Measurements from ENCODE around the gene CST9L. TPM values are rescaled to one million over a fixed set of nuclear protein-coding genes. Genes with fewer than 3 reads are reported as not detected.

Gene CST9L
- total RNA-seq: not detected
- not detected for polyA plus RNA-seq
- long read RNA-seq, donor 1: 0 reads
- long read RNA-seq, donor 2: 0 reads
- long read RNA-seq, donor 3: 0 reads
- long read RNA-seq, donor 4: 0 reads
- long read RNA-seq, donor 5: 0 reads

GRCh38 chr20:23568320-23568970 is at the start of gene CST9L:
Gene CST9L (minus strand): TSS chr20:23568484. CDS start chr20:23568450, 34 bp downstream.
- DNase-seq (no peak), ATAC-seq (ENCODE audit: insufficient read depth, low FRiP score) (no peak)
- no peaks in the 10 kb centered on the region for H3K4me1 ChIP-seq (ENCODE audit: control insufficient read depth in 5 of 5, insufficient read depth in 5 of 5, low read length in 5 of 5)
- TF ChIP-seq CTCF (IDR thresholded peaks at IDR 0.05; ENCODE audit: control extremely low read depth, extremely low read depth): no peak
- H3K36me3 ChIP-seq (ENCODE audit: control insufficient read depth in 4 of 4, insufficient read depth in 4 of 4, low read length in 4 of 4): no peaks in the 10 kb centered on the region
- no peaks in the 10 kb centered on the region for H3K27me3 ChIP-seq (ENCODE audit: control insufficient read depth in 3 of 3, insufficient read depth in 3 of 3, low read length in 2 of 3)
- no peak within 1 kb of the TSS for H3K4me3 ChIP-seq
- 78% methylated on average over 11 of the region's 11 CpGs for WGBS, 2 donors
- peaks cover 0 to 2% (median 0%) of the 10 kb centered on the region in 4 donors for H3K9me3 ChIP-seq (ENCODE audit: control insufficient read depth in 4 of 4, insufficient read depth in 3 of 4, low read length in 3 of 4)
- H3K9ac ChIP-seq (ENCODE audit: insufficient read depth in 1 of 2, low read length in 2 of 2): no peak within 1 kb of the TSS
- H3K27ac ChIP-seq (ENCODE audit: low read depth in 1 of 2, low read length in 1 of 2): no peak within 1 kb of the TSS

GRCh38 chr20:23614163-23614562 is 45.9 kb upstream of the CST9L start:
- no peaks in the 10 kb centered on the region for H3K27me3 ChIP-seq (ENCODE audit: control insufficient read depth in 3 of 3, insufficient read depth in 3 of 3, low read length in 2 of 3)
- no peak overlapping the region for H3K27ac ChIP-seq (ENCODE audit: low read depth in 1 of 2, low read length in 1 of 2)
- no peak for ATAC-seq (ENCODE audit: insufficient read depth, low FRiP score)
- no peaks in the 10 kb centered on the region for H3K36me3 ChIP-seq (ENCODE audit: control insufficient read depth in 4 of 4, insufficient read depth in 4 of 4, low read length in 4 of 4)
- no peaks in the 10 kb centered on the region for H3K4me1 ChIP-seq (ENCODE audit: control insufficient read depth in 5 of 5, insufficient read depth in 5 of 5, low read length in 5 of 5)
- no peak for TF ChIP-seq CTCF (IDR thresholded peaks at IDR 0.05; ENCODE audit: control extremely low read depth, extremely low read depth)
- DNase-seq: no peak
- H3K9ac ChIP-seq (ENCODE audit: insufficient read depth in 1 of 2, low read length in 2 of 2): no peak overlapping the region
- WGBS, 2 donors: 88 to 94% methylated on average over 5 of the region's 5 CpGs
- H3K9me3 ChIP-seq (ENCODE audit: control insufficient read depth in 4 of 4, insufficient read depth in 3 of 4, low read length in 3 of 4): no peaks in the 10 kb centered on the region
- H3K4me3 ChIP-seq: no peak overlapping the region

GRCh38 chr20:23613676-23614075 is 45.4 kb upstream of the CST9L start:
- Histone ChIP-seq H3K4me1 (ENCODE audit: control insufficient read depth in 5 of 5, insufficient read depth in 5 of 5, low read length in 5 of 5) (no peaks in the 10 kb centered on the region), H3K27me3 (ENCODE audit: control insufficient read depth in 3 of 3, insufficient read depth in 3 of 3, low read length in 2 of 3) (no peaks in the 10 kb centered on the region), H3K36me3 (ENCODE audit: control insufficient read depth in 4 of 4, insufficient read depth in 4 of 4, low read length in 4 of 4) (no peaks in the 10 kb centered on the region), H3K4me3 (no peak overlapping the region), H3K9me3 (ENCODE audit: control insufficient read depth in 4 of 4, insufficient read depth in 3 of 4, low read length in 3 of 4) (no peaks in the 10 kb centered on the region), H3K27ac (ENCODE audit: low read depth in 1 of 2, low read length in 1 of 2) (no peak overlapping the region), H3K9ac (ENCODE audit: insufficient read depth in 1 of 2, low read length in 2 of 2) (no peak overlapping the region)
- peak in 1 of 3 donors; percentile 32 for DNase-seq
- TF ChIP-seq CTCF (IDR thresholded peaks at IDR 0.05; ENCODE audit: control extremely low read depth, extremely low read depth): no peak
- ATAC-seq (ENCODE audit: insufficient read depth, low FRiP score): no peak

GRCh38 chr20:23612396-23612795 is 44.1 kb upstream of the CST9L start:
- no peak for TF ChIP-seq CTCF (IDR thresholded peaks at IDR 0.05; ENCODE audit: control extremely low read depth, extremely low read depth)
- 73 to 79% methylated on average over 2 of the region's 2 CpGs for WGBS, 2 donors
- ATAC-seq (ENCODE audit: insufficient read depth, low FRiP score) (no peak), DNase-seq (no peak)
- Histone ChIP-seq H3K4me1 (ENCODE audit: control insufficient read depth in 5 of 5, insufficient read depth in 5 of 5, low read length in 5 of 5) (no peaks in the 10 kb centered on the region), H3K9me3 (ENCODE audit: control insufficient read depth in 4 of 4, insufficient read depth in 3 of 4, low read length in 3 of 4) (no peaks in the 10 kb centered on the region), H3K9ac (ENCODE audit: insufficient read depth in 1 of 2, low read length in 2 of 2) (no peak overlapping the region), H3K27me3 (ENCODE audit: control insufficient read depth in 3 of 3, insufficient read depth in 3 of 3, low read length in 2 of 3) (no peaks in the 10 kb centered on the region), H3K36me3 (ENCODE audit: control insufficient read depth in 4 of 4, insufficient read depth in 4 of 4, low read length in 4 of 4) (no peaks in the 10 kb centered on the region), H3K4me3 (no peak overlapping the region), H3K27ac (ENCODE audit: low read depth in 1 of 2, low read length in 1 of 2) (no peak overlapping the region)
